H1 (cell line): ENCODE results near the gene C19orf73. TPM values are rescaled to one million over a fixed set of nuclear protein-coding genes. Genes with fewer than 3 reads are reported as not detected.

Source experiments
- CTCF ChIA-PET: fragments of 300-600 bp; sonication (Branson Sonifier 250); formaldehyde crosslinking; loops from one replicate; lab custom pipeline; 2021; ENCODE audit not compliant: partially characterized antibody; lab: Charles Lee
- POLR2A ChIA-PET: fragments of 300-600 bp; sonication (Branson Sonifier 250); formaldehyde crosslinking; loops from one replicate; lab custom pipeline; 2021; ENCODE audit warnings: inconsistent platforms; ENCODE audit not compliant: partially characterized antibody; lab: Charles Lee
- DNase-seq, 2 experiments: peaks; one replicate each; pipeline versions ENCODE4 v3.0.0 to v3.0.0-alpha.2; 2010 to 2022; ENCODE audit warnings: low spot score in 2 of 2, low read depth in 1 of 2, mixed read lengths in 1 of 2
- FAIRE-seq: peaks from 2 replicates; lab custom pipeline; 2011; peaks lifted over from hg19 to GRCh38; lab: Jason Lieb, UNC
- H2AFZ ChIP-seq: 2 replicates; pipeline ENCODE4 v1.8.1; 2012; ENCODE audit warnings: low read length, inconsistent platforms
- H2AK5ac ChIP-seq: 2 replicates; pipeline ENCODE4 v1.6.1; 2013; ENCODE audit warnings: low read depth, low read length
- H2BK120ac ChIP-seq: replicated peaks from 2 replicates; pipeline ENCODE3; 2013; ENCODE audit warnings: low read depth, low read length, inconsistent platforms
- H2BK12ac ChIP-seq: 2 replicates; pipeline ENCODE4 v1.6.1; 2013; ENCODE audit warnings: low read depth, low read length
- H2BK15ac ChIP-seq: 2 replicates; pipeline ENCODE4 v1.6.1; 2013; ENCODE audit warnings: low read length
- H2BK20ac ChIP-seq: 2 replicates; pipeline ENCODE4 v1.6.1; 2013; ENCODE audit warnings: low read length
- H2BK5ac ChIP-seq: 2 replicates; pipeline ENCODE4 v1.6.1; 2013; ENCODE audit warnings: low read depth, low read length
- H3K14ac ChIP-seq: 2 replicates; pipeline ENCODE4 v1.6.1; 2013; ENCODE audit warnings: inconsistent platforms; ENCODE audit not compliant: insufficient read length
- H3K18ac ChIP-seq: 2 replicates; pipeline ENCODE4 v1.6.1; 2013; ENCODE audit warnings: low read length; ENCODE audit errors: extremely low read depth
- H3K23ac ChIP-seq: 2 replicates; pipeline ENCODE4 v1.6.1; 2013; ENCODE audit warnings: inconsistent platforms; ENCODE audit not compliant: insufficient read length
- H3K23me2 ChIP-seq: 2 replicates; pipeline ENCODE4 v1.6.1; 2013; ENCODE audit warnings: low read depth, low read length
- H3K27ac ChIP-seq: 2 replicates; pipeline ENCODE4 v1.6.1; 2011; ENCODE audit warnings: low read depth, low read length, inconsistent platforms
- H3K27me3 ChIP-seq, 4 experiments: replicated peaks in 1 of 4; 1 replicate in 1 of 4; 2 replicates in 3 of 4; pipeline versions ENCODE4 v1.6.1 to v1.8.1; 2011 to 2013; ENCODE audit warnings: low read length in 3 of 4, mild to moderate bottlenecking in 3 of 4, inconsistent platforms in 2 of 4, mixed read lengths in 2 of 4, moderate library complexity in 1 of 4; ENCODE audit not compliant: control insufficient read depth in 3 of 4, insufficient read depth in 3 of 4; ENCODE audit errors: extremely low read depth in 1 of 4
- H3K36me3 ChIP-seq, 4 experiments: 2 replicates each; pipeline versions ENCODE4 v1.6.1 to v1.8.1; 2011 to 2013; ENCODE audit warnings: mild to moderate bottlenecking in 4 of 4, low read length in 3 of 4, moderate library complexity in 2 of 4, control low read depth in 1 of 4, inconsistent platforms in 1 of 4; ENCODE audit not compliant: insufficient read depth in 4 of 4, control insufficient read depth in 2 of 4
- H3K4ac ChIP-seq: replicated peaks from 2 replicates; pipeline ENCODE3; 2013; ENCODE audit warnings: low read length, low read depth, mixed read lengths, inconsistent platforms; ENCODE audit not compliant: insufficient read length
- H3K4me1 ChIP-seq, 4 experiments: replicated peaks in 1 of 4; 1 replicate in 1 of 4; 2 replicates in 3 of 4; pipeline versions ENCODE4 v1.6.1 to v1.8.1; 2011 to 2013; ENCODE audit warnings: low read length in 3 of 4, inconsistent platforms in 2 of 4, mixed read lengths in 1 of 4; ENCODE audit not compliant: insufficient read depth in 4 of 4, control insufficient read depth in 3 of 4
- H3K4me2 ChIP-seq, 2 experiments: 2 replicates each; pipeline versions ENCODE4 v1.6.1 to v1.8.1; 2011 to 2013; ENCODE audit warnings: low read depth in 2 of 2, low read length in 2 of 2, control low read depth in 1 of 2, inconsistent platforms in 1 of 2, mild to moderate bottlenecking in 1 of 2; ENCODE audit not compliant: insufficient read depth in 1 of 2
- H3K4me3 ChIP-seq, 4 experiments: fragments of 200-600, 300-600 bp in 1 of 4; sonication (generic), shearing (Covaris generic), sonication (Bioruptor Twin) in 1 of 4; 2 replicates each; pipeline versions ENCODE4 v1.5.1 to v1.8.1; 2011 to 2016; ENCODE audit warnings: low read length in 4 of 4, low read depth in 3 of 4, control low read depth in 2 of 4, inconsistent platforms in 2 of 4, mild to moderate bottlenecking in 2 of 4, mixed read lengths in 1 of 4, moderate library complexity in 1 of 4; ENCODE audit not compliant: insufficient read depth in 2 of 4; ENCODE audit errors: extremely low read depth in 1 of 4
- H3K56ac ChIP-seq: replicated peaks from 2 replicates; pipeline ENCODE3; 2013; ENCODE audit warnings: low read depth, mild to moderate bottlenecking, mixed read lengths, low read length, inconsistent platforms; ENCODE audit not compliant: insufficient read length
- H3K79me1 ChIP-seq: 2 replicates; pipeline ENCODE4 v1.6.1; 2013; ENCODE audit warnings: low read depth, low read length, control low read depth
- H3K79me2 ChIP-seq, 2 experiments: 2 replicates each; pipeline versions ENCODE4 v1.6.1 to v1.8.1; 2012 to 2013; ENCODE audit warnings: low read length in 2 of 2, mild to moderate bottlenecking in 2 of 2, inconsistent platforms in 1 of 2; ENCODE audit not compliant: insufficient read depth in 2 of 2, control insufficient read depth in 1 of 2
- H3K9ac ChIP-seq, 4 experiments: replicated peaks in 1 of 4; 1 replicate in 1 of 4; 2 replicates in 3 of 4; pipeline versions ENCODE4 v1.6.1 to v1.8.1; 2011 to 2013; ENCODE audit warnings: low read depth in 3 of 4, low read length in 3 of 4, control low read depth in 2 of 4, mild to moderate bottlenecking in 2 of 4, moderate library complexity in 2 of 4, inconsistent platforms in 1 of 4; ENCODE audit errors: extremely low read depth in 1 of 4
- H3K9me3 ChIP-seq, 2 experiments: 2 replicates each; pipeline versions ENCODE4 v1.6.1 to v1.8.1; 2012 to 2013; ENCODE audit warnings: mild to moderate bottlenecking in 2 of 2, moderate library complexity in 2 of 2, control low read depth in 1 of 2, inconsistent platforms in 1 of 2, low read depth in 1 of 2, low read length in 1 of 2, mixed read lengths in 1 of 2; ENCODE audit not compliant: insufficient read depth in 2 of 2
- H4K20me1 ChIP-seq, 2 experiments: replicated peaks in 1 of 2; 2 replicates each; pipeline versions ENCODE3 to v1.8.1; 2011 to 2013; ENCODE audit warnings: inconsistent platforms in 2 of 2, low read length in 2 of 2, mild to moderate bottlenecking in 1 of 2; ENCODE audit not compliant: insufficient read depth in 2 of 2, control insufficient read depth in 1 of 2
- H4K5ac ChIP-seq: 2 replicates; pipeline ENCODE4 v1.6.1; 2013; ENCODE audit warnings: low read length, low read depth, mixed read lengths, inconsistent platforms; ENCODE audit not compliant: insufficient read length
- H4K8ac ChIP-seq: 2 replicates; pipeline ENCODE4 v1.8.0; 2013; ENCODE audit warnings: mild to moderate bottlenecking, moderate library complexity, low read length, inconsistent platforms; ENCODE audit not compliant: insufficient read depth; ENCODE audit errors: extremely low read depth
- H4K91ac ChIP-seq: replicated peaks from 2 replicates; pipeline ENCODE3; 2013; ENCODE audit warnings: low read length, mixed read lengths, inconsistent platforms; ENCODE audit not compliant: insufficient read length
- ASH2L ChIP-seq: fragments of 200-600, 300-600 bp; sonication (generic); IDR thresholded peaks from one replicate; pipeline ENCODE4 v1.7.1; 2017; ENCODE audit warnings: low read length
- BCL11A ChIP-seq, 2 experiments: IDR thresholded peaks; one replicate each; pipeline ENCODE4 v1.6.1; 2011; ENCODE audit warnings: low read depth in 2 of 2, low read length in 2 of 2, mild to moderate bottlenecking in 2 of 2
- FOSL1 ChIP-seq: IDR thresholded peaks from 2 replicates; pipeline ENCODE4 v1.6.1; 2011; ENCODE audit warnings: mild to moderate bottlenecking, low read depth, low read length, moderate library complexity; ENCODE audit not compliant: insufficient read depth
- KDM5A ChIP-seq: fragments of 200-600 bp; IDR thresholded peaks from 2 replicates; pipeline ENCODE4 v1.7.1; 2012; ENCODE audit warnings: mild to moderate bottlenecking, low read length, inconsistent platforms, mixed read lengths
- RAD21 ChIP-seq, 2 experiments: IDR thresholded peaks in 1 of 2; conservative IDR thresholded peaks in 1 of 2; 2 replicates each; pipeline ENCODE4 v1.6.1; 2011; ENCODE audit warnings: low read depth in 2 of 2, low read length in 2 of 2, improper control_type of control experiment in 1 of 2, inconsistent platforms in 1 of 2, mild to moderate bottlenecking in 1 of 2, moderate library complexity in 1 of 2
- RNF2 ChIP-seq: fragments of 200-900, 300-1000 bp; sonication (generic); IDR thresholded peaks from 2 replicates; pipeline ENCODE4 v1.7.1; 2016; ENCODE audit warnings: borderline replicate concordance, low read depth, mild to moderate bottlenecking, antibody characterized with exemption, low read length; ENCODE audit not compliant: poor library complexity, severe bottlenecking; ENCODE audit errors: missing control alignments
- SIN3A ChIP-seq, 2 experiments: IDR thresholded peaks in 1 of 2; conservative IDR thresholded peaks in 1 of 2; 2 replicates each; pipeline ENCODE4 v1.6.1; 2011 to 2012; ENCODE audit warnings: low read length in 2 of 2, improper control_type of control experiment in 1 of 2, low read depth in 1 of 2, mild to moderate bottlenecking in 1 of 2
- TBP ChIP-seq: IDR thresholded peaks from 2 replicates; pipeline ENCODE4 v1.6.1; 2011; ENCODE audit warnings: low read depth, low read length, improper control_type of control experiment
- TEAD4 ChIP-seq: IDR thresholded peaks from 2 replicates; pipeline ENCODE4 v1.6.1; 2012; ENCODE audit warnings: low read depth, low read length, inconsistent platforms, mixed read lengths
- WGBS, 2 experiments: shearing (Covaris generic) in 1 of 2; methylation state at CpG; one replicate each; pipeline versions ENCODE4 v1.1.6 to v1.1.7; 2013 to 2015; ENCODE audit warnings: low lambda C conversion rate in 2 of 2, mixed read lengths in 2 of 2, inconsistent platforms in 1 of 2, low coverage in 1 of 2, missing lambda C conversion rate in 1 of 2; ENCODE audit not compliant: insufficient replicate concordance in 2 of 2, insufficient coverage in 1 of 2, insufficient read length in 1 of 2; ENCODE audit errors: extremely low coverage in 1 of 2, missing lambda C conversion rate in 1 of 2; 5-methylcytosine and 5-hydroxymethylcytosine counted together
- polyA plus RNA-seq, 7 experiments: library from polyadenylated mRNA; depleted of rRNA in 3 of 7; stranded (reverse) in 5 of 7; unstranded in 2 of 7; fragments of >200 nt in 5 of 7; fragments of 200-250 nt in 2 of 7; gene quantifications; 1 replicate in 5 of 7; 2 replicates in 1 of 7; 4 replicates in 1 of 7; pipeline versions ENCODE4 v1.2.1 to v1.2.3, GENCODE V29; 2011 to 2013; ENCODE audit warnings: missing spikeins in 2 of 7, mixed read lengths in 2 of 7
- total RNA-seq: library from RNA; stranded (reverse); fragmentation: NEBNext Ultra II Directional; extraction: Animal tissue kit (Norgen Biotek cat#: 25700); gene quantifications from 2 replicates; pipeline ENCODE4 v1.2.1, GENCODE V29; 2021

Gene C19orf73
- total and polyA plus RNA-seq, 2 of the 8 experiments (the other 6 are each of a cell fraction or from before 2014, with no cell fraction given): 2.5 to 4.6 TPM

- Histone ChIP-seq H3K79me2 (no peaks in the 10 kb centered on the region), H4K8ac (peak overlapping the region; percentile 84; the same call in 1 of the 2 replicates), H2BK5ac (peak overlapping the region; percentile 91; the same call in 1 of the 2 replicates), H3K27ac (peak overlapping the region; percentile 48; the same call in 1 of the 2 replicates), H3K56ac (no peak overlapping the region), H3K14ac (no peak overlapping the region), H3K27me3 (no peaks in the 10 kb centered on the region; a peak in 2 of 7 replicates), H3K23me2 (peaks cover 9% of the 10 kb centered on the region), H2AK5ac (no peak overlapping the region), H3K79me1 (no peaks in the 10 kb centered on the region), H3K36me3 (peaks cover 0 to 3% (median 0%) of the 10 kb centered on the region in 4 experiments; a peak in 1 of 8 replicates), H3K9me3 (no peaks in the 10 kb centered on the region), H4K20me1 (peaks cover 0 to 2% of the 10 kb centered on the region in 2 experiments), H3K4me2 (peak overlapping the region; percentile 93 to 98), H2BK120ac (no peak overlapping the region), H4K5ac (peak overlapping the region; percentile 91), H3K9ac (peak overlapping the region in 2 of 4 experiments; percentile 48 to 59; a peak in 3 of 7 replicates), H2BK20ac (no peak overlapping the region), H2BK12ac (peak overlapping the region; percentile 75; the same call in 1 of the 2 replicates), H3K4ac (peak overlapping the region; percentile 85), H2BK15ac (peak overlapping the region; percentile 99; the same call in 1 of the 2 replicates), H3K23ac (no peak overlapping the region), H2AFZ (peak overlapping the region; percentile 100), H3K4me1 (peaks cover 4 to 19% (median 8%) of the 10 kb centered on the region in 4 experiments), H3K4me3 (peak overlapping the region; percentile 56 to 74 (median 66)), H3K18ac (peak overlapping the region; percentile 93), H4K91ac (peak overlapping the region; percentile 84)
- DNase-seq (peak in 1 of 2 experiments; percentile 97), FAIRE-seq (no peak)
- POLR2A ChIA-PET: interaction anchor here (0.9 to 2.3 kb wide), 6 partner anchors 9 to 83 kb away, joined by 3 to 17 read pairs (median 4); no protein-coding TSS in a partner anchor
- CTCF ChIA-PET: interaction anchor here (0.7 to 9.7 kb wide), 11 partner anchors 7 to 127 kb away, joined by 3 to 99 read pairs (median 5); partner anchors contain the start of gene LIN7B
- 6% methylated on average over 36 of the region's 63 CpGs; no CpG with 5 or more reads in 1 of the 2 experiments for WGBS, 2 experiments
- TF ChIP-seq FOSL1: no peak
- no peak for TF ChIP-seq RNF2
- no peak for TF ChIP-seq KDM5A
- peak; percentile 67 for TF ChIP-seq ASH2L
- peak in 1 of 2 experiments; percentile 77; a peak in 2 of 4 replicates for TF ChIP-seq SIN3A (conservative IDR thresholded peaks at IDR 0.05 in 1 of 2, IDR thresholded peaks at IDR 0.05 in 1 of 2; ENCODE audit: low read depth in 1 of 2, low read length in 2 of 2)
- no peak for TF ChIP-seq TEAD4
- TF ChIP-seq BCL11A (IDR thresholded peaks at IDR 0.05; ENCODE audit: low read depth in 2 of 2, low read length in 2 of 2): no peak
- 0 out of 2 replicates have a peak, but pooled peaks have one; percentile 8 for TF ChIP-seq TBP
- TF ChIP-seq RAD21 (IDR thresholded peaks at IDR 0.05 in 1 of 2, conservative IDR thresholded peaks at IDR 0.05 in 1 of 2; ENCODE audit: low read depth in 2 of 2, low read length in 2 of 2): no peak
These were observed 9.0 kb upstream of the C19orf73 start for GRCh38 chr19:49127674-49128544.
